Skin of body (tissue), 2 donors: ENCODE results near the gene NOL3. TPM values are rescaled to one million over a fixed set of nuclear protein-coding genes. Genes with fewer than 3 reads are reported as not detected.

Experiments used
- DNase-seq: peaks from one replicate; lab custom pipeline; 2025; lab: John Stamatoyannopoulos, UW
- total RNA-seq: library from RNA; depleted of rRNA; stranded (reverse); fragments of >200 nt; gene quantifications from one replicate; pipeline ENCODE4 v1.2.3, GENCODE V29; 2014

NOL3 gene
- total RNA-seq, 1 donor from 2014 or later = 14.3 TPM

- no peak for DNase-seq
Observed at GRCh38 chr16:67169642-67170167, 633 bp upstream of the NOL3 start.

- no peak for DNase-seq
Observed at GRCh38 chr16:67170949-67171649, 761 bp downstream of the NOL3 start.

GRCh38 chr16:67173323-67173722 lies 3.0 kb downstream of the NOL3 start:
- no peak for DNase-seq

- DNase-seq = peak; percentile 31
Observed at GRCh38 chr16:67173808-67174705, 3.7 kb downstream of the NOL3 start.

- no peak for DNase-seq
Observed at GRCh38 chr16:67174706-67175231, 4.4 kb downstream of the NOL3 start.

DNA sequence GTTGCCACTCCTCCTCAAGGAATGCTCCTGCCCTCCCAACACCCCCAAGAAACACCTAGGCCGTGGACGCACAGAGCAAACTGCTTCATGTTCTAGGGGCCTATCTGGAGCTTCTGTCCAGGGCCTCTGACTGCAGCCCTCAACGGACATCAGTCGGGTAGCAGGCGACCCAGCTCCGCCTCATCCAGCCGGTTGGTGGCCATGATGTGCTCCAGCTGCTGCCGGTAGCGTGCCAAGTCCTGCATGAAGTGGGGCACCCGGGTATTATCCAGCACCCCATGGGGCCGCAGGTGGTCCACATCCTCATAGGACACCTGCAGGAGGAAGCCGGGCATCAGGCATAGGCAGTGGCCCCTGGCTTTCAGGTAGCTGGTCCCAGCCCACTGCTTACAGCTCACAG lies 6.3 kb downstream of the NOL3 start:
- DNase-seq = no peak

DNA sequence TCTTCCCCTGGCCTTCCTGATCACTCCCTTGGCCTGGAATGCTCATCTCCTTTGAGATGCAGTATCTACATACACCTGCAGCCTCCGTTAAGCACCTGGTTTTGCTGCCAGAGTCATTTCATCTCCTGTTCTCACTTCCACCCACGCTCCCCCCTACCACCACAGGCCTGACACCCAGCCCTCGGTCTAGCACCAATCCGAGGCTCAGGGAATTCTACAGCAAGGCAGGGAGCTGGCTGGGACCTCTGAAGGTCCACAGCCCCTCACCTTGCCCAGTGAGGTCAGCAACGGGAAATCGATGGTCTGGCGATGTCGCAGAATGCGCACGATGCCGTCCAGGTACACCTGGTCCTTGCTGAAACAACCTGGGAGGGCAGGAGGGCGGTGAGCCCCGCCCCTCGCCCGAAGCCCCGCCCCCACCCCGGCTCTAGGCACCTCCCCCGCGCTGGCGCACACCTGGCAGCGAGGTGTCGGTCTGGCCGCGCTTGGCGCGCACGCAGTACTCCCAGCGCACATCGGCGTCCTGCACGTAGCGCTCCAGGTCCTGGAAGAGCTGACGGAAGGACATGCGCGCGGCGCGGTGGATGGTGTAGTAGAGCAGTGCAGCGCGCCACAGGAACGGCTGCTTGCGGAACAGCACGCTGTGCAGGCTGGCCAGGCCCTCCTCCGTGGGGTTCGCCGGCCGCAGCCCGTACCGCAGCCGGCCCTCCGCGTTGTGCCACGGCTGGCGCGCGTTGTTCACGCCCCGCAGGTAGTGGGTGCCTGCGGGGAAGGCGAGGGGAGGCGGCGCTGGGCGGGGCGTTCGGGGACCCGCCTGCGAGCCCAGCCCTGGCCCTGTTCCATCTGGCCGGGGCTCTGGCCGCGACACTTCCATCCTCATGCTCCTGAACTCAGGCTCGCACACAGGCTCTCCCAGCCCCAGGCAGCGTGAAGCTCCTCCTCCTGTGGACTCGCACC lies 7.7 kb downstream of the NOL3 start:
- peak; percentile 22 for DNase-seq

DNA sequence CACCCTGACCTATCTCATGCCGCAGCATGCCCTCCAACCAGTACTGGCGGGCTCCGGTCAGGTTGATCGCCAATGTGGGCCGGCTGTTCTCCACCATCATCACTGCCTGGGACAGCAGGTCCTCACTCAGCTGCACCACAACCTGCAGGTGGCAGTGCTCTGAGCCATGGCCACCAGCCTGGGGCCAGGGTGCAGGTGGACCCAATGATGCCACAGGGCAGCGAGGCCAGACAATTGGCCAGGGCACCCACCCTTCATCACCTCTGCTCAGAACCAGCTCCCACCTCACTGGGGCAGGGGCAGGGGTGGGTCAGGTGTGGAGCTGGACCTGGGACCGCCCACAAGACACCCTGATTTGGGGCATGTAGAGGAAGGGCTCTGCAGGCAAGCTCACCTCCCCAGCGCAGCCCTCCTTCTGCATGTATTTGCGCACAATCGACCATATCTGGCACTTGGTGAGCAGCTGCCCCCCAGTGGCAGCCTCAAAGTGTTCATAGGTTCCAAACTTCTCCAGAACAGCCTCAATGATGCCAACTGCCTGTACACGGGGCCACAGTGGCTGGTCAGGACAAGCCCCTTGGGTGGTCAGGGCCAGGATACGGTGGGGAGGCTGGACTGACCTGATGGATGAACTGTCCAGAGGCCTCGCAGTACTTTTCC lies 9.2 kb downstream of the NOL3 start:
- no peak for DNase-seq

GRCh38 chr16:67180166-67180565 lies 9.8 kb downstream of the NOL3 start:
- no peak for DNase-seq

DNA sequence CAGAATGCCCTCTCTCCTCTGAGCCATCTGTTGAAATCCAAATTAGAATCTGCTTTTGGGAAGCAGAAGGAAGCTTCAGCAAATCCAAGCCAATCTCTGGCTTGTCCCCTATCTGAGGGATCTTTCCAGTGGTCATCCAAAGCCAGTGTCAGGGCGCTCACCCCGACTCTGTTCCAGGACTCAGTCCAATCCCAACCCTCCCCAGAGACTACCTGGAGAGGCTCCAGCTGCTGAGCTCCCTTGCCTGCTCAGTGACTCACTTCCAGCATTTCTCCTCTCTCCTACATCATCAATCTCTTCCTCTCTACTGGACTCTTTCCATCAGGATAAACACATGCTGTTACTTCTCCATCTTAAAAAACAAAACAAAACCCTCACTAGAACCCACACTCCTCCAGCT lies 11.0 kb downstream of the NOL3 start:
- no peak for DNase-seq

GRCh38 chr16:67182288-67182687 lies 11.9 kb downstream of the NOL3 start:
- no peak for DNase-seq

DNA sequence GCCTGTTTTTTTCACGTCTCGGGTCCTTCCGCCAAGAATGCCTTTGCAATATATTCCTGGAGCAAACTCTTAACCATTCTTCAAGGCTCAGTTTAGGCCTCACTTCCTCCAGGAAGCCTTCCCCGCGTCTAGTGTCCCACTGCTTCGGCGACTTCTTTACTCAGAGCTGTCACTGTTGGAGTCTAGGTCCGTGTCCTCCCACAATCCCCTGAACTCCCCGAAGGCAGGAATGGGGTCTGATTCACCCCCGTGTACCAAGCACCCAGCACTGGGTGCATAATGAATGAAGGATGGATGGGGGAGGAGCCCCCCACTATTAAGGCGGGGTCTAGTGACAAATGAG lies 12.9 kb downstream of the NOL3 start:
- no peak for DNase-seq

GRCh38 chr16:67183627-67184452 lies 13.5 kb downstream of the NOL3 start, which contains the start of gene MATCAP1:
MATCAP1 (minus strand) TSS chr16:67183963; CDS start chr16:67180610, 3,353 bp downstream.
- DNase-seq = peak; percentile 96

DNA sequence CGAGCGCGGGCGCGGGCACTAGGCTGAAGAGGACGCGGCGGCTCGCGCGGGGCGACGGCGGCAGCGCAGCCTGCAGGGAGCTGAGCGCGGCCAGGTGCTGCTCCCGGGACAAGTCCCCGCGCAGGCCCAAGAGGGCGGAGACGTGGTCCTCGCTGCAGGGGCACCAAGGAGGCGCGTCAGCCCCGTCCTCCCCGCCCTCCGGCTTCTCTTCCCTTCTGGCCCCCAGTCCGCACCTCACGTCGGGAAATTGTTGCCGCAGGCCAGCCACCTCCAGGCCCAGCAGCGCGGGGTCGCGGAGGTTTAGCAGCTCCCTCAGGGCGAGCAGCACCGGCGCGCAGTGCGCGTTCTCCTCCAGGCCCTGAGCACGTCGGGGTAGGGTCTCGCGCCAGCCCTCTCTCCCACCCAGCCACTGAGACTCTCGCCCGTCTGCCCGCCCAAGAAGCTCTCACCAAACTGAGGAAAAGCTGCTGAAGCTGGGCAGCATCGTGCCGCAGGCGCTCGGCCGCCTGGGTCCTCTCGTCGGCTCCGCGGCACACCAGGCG lies 14.2 kb downstream of the NOL3 start:
- no peak for DNase-seq

GRCh38 chr16:67184995-67185650 lies 14.8 kb downstream of the NOL3 start:
- peak; percentile 75 for DNase-seq

DNA sequence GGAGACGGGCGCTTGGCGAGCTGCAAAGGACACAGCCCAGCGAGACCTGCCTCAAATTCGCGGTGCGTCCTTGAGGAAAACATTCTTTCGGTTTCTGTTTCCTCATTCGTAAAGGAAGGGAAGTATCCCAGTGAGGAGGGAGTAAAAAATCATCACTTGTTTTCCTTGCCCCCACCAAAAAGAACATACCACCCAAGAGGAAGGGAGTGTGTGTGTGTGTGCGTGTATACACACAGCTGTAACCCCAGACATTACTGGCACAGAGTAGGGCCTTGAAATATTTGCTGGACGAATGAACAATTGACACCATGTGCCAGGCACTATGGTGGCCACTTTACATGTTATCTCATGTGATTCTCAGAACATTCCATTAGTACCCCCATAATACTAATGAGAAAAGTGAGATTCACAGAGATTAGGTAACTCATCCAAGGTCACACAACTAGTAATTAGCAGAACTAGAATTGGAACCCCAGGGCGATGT lies 15.4 kb downstream of the NOL3 start:
- no peak for DNase-seq

DNA sequence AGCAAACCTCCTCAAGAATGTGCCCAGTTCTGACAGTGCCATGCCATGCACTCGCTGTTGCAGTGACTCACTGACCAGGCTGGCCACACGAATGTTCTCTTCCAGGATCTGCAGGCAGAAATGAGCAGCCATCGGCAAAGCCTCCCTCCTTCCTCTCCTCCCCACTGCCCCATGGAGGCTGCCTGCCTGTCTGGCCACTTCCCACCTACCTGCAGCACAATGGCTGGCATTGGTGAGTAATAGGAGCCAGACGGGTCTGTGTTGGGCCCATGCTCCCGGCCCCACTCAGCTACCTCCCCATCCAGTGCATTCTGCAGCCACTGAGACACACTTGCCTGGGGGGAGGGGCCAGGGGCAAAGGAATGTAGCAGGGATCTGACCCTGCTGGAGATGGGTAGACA lies 16.2 kb downstream of the NOL3 start:
- DNase-seq = no peak

GRCh38 chr16:67187175-67187890 lies 17.0 kb downstream of the NOL3 start:
- no peak for DNase-seq
